Endothelial cell of umbilical vein (primary cell): ENCODE measurements around the gene RTP3.

Experiments
- EZH2 ChIP-seq: IDR thresholded peaks from 2 replicates; pipeline ENCODE4 v1.6.1; 2012; ENCODE audit warnings: borderline replicate concordance, low read depth, mild to moderate bottlenecking, moderate library complexity, low read length, inconsistent platforms; ENCODE audit not compliant: severe bottlenecking
- TF ChIP-seq, protein P1 (sequence below), 2 donors: IDR thresholded peaks; 1 replicate in 1 of 2; 2 replicates in 1 of 2; pipeline ENCODE4 v1.5.1; 2011; ENCODE audit warnings: low read length in 2 of 2, mild to moderate bottlenecking in 2 of 2, moderate library complexity in 2 of 2, control low read depth in 1 of 2, inconsistent platforms in 1 of 2, low read depth in 1 of 2; ENCODE audit not compliant: insufficient read depth in 1 of 2; ENCODE audit errors: extremely low read depth in 1 of 2

DNA sequence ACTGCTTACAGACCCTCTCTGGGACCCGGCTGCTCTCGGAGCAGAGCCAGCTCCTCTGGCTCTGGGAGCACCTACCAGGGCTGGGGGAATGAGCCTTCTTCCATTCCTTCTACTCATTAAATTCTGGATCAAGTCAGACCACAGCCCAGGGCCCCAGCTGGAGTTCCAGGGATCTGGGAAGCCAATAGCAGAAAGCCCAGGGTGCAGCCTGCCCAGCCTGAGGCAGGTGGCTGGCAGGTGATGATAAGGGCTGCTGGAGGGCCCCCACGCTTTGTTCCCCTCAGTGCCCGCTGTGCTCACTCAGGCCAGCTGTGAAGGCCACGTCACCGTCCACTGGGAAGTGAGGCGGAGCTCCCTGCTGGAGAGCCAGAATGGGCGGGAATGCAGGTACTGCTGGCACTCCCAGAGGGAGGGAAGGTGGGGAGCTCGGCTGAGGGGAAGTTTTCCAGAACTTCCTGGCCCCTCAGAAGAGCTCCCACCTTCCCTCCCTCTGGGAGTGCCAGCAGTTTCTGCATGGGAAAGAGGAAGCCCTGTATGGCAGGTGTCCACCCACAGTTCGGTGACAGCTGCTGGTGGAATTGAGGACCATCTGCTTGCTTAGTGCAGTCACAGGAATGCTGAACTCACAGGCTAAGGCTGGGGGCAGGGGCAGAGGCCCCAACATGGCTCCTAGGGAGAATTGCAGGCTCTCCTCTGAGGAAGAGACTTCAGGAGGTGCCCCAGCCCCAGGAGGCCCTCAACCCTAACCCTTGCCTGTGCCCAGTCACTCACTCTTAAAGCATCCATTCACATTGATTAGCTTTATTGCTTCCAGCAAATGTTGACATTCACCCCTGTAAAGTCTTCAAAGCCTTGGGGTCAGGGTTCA is 12.6 kb upstream of the RTP3 start:
- TF ChIP-seq, protein P1, sequence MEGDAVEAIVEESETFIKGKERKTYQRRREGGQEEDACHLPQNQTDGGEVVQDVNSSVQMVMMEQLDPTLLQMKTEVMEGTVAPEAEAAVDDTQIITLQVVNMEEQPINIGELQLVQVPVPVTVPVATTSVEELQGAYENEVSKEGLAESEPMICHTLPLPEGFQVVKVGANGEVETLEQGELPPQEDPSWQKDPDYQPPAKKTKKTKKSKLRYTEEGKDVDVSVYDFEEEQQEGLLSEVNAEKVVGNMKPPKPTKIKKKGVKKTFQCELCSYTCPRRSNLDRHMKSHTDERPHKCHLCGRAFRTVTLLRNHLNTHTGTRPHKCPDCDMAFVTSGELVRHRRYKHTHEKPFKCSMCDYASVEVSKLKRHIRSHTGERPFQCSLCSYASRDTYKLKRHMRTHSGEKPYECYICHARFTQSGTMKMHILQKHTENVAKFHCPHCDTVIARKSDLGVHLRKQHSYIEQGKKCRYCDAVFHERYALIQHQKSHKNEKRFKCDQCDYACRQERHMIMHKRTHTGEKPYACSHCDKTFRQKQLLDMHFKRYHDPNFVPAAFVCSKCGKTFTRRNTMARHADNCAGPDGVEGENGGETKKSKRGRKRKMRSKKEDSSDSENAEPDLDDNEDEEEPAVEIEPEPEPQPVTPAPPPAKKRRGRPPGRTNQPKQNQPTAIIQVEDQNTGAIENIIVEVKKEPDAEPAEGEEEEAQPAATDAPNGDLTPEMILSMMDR (IDR thresholded peaks at IDR 0.05; ENCODE audit: extremely low read depth in 1 of 2, insufficient read depth in 1 of 2, low read depth in 1 of 2, low read length in 2 of 2), result no peak
- TF ChIP-seq EZH2, result no peak
